Heart left ventricle (tissue), 16 donors: ENCODE measurements around the gene TMEM253. TPM values are rescaled to one million over a fixed set of nuclear protein-coding genes. Genes with fewer than 3 reads are reported as not detected.
A peak's percentile ranks its signal among the peaks of the same experiment; 100 is the strongest.

Experiments used
- ATAC-seq, 4 donors: fragments of 200-7000 bp; cut with Tn5 transposase; one replicate each; pipeline ENCODE4 v1.9.1; 2020 to 2022; ENCODE audit warnings: moderate library complexity in 4 of 4, mild to moderate bottlenecking in 3 of 4, moderate number of reproducible peaks in 1 of 4
- DNase-seq, 5 donors: peaks; one replicate each; pipeline ENCODE4 v3.0.0-alpha.2; 2020
- H3K27ac ChIP-seq, 12 donors: fragments of 200-600 bp; sonication (generic) in 4 of 12; one replicate each; pipeline versions ENCODE4 v1.5.0 to v1.8.0; 2016 to 2022; ENCODE audit warnings: mild to moderate bottlenecking in 2 of 12
- H3K27me3 ChIP-seq, 9 donors: fragments of 200-600 bp; sonication (generic) in 2 of 9; one replicate each; pipeline versions ENCODE4 v1.5.1 to v1.8.0; 2016 to 2022; ENCODE audit warnings: mild to moderate bottlenecking in 3 of 9
- H3K36me3 ChIP-seq, 9 donors: fragments of 200-600 bp; sonication (generic) in 2 of 9; one replicate each; pipeline versions ENCODE4 v1.5.0 to v1.8.0; 2018 to 2022; ENCODE audit warnings: mild to moderate bottlenecking in 2 of 9
- H3K4me1 ChIP-seq, 12 donors: fragments of 200-600 bp; sonication (generic) in 4 of 12; one replicate each; pipeline versions ENCODE4 v1.5.0 to v1.8.0; 2016 to 2022; ENCODE audit warnings: mild to moderate bottlenecking in 3 of 12
- H3K4me3 ChIP-seq, 12 donors: fragments of 200-600 bp; sonication (generic) in 4 of 12; one replicate each; pipeline versions ENCODE4 v1.5.0 to v1.8.0; 2017 to 2022; ENCODE audit warnings: mild to moderate bottlenecking in 9 of 12, moderate library complexity in 4 of 12
- H3K9me3 ChIP-seq, 12 donors: fragments of 200-600 bp; sonication (generic) in 4 of 12; one replicate each; pipeline versions ENCODE4 v1.5.0 to v1.8.0; 2016 to 2022; ENCODE audit warnings: mild to moderate bottlenecking in 1 of 12
- CTCF ChIP-seq, 12 donors: fragments of 200-600 bp; sonication (generic) in 4 of 12; IDR thresholded peaks; one replicate each; pipeline versions ENCODE4 v1.5.0 to v1.8.0; 2018 to 2022; ENCODE audit warnings: antibody characterized with exemption in 12 of 12, mild to moderate bottlenecking in 5 of 12
- POLR2A ChIP-seq, 2 donors: fragments of 450-650 bp; IDR thresholded peaks; one replicate each; pipeline ENCODE4 v1.6.1; 2017; ENCODE audit warnings: antibody characterized with exemption in 2 of 2, mild to moderate bottlenecking in 2 of 2, moderate library complexity in 2 of 2
- WGBS, 4 donors: extraction: QIAGEN DNeasy Blood & Tissue Kit in 2 of 4; methylation state at CpG; one replicate each; pipeline versions ENCODE4 v1.1.5 to v1.1.7; 2013 to 2018; 5-methylcytosine and 5-hydroxymethylcytosine counted together
- intact Hi-C, 10 donors: fragments of 100-400 bp; cut with DNase I; formaldehyde crosslinking; loops; one replicate each; pipeline versions ENCODE4 v1.11.1 to v1.14.2; 2022
- polyA plus RNA-seq, 2 donors: library from polyadenylated mRNA; stranded (reverse); fragments of 200-250 nt; gene quantifications; one replicate each; pipeline ENCODE4 v1.2.3, GENCODE V29; 2013
- total RNA-seq, 9 donors: library from RNA; depleted of rRNA in 2 of 9; stranded (reverse); fragments of >200 nt in 2 of 9; fragmentation: NEBNext Ultra II Directional in 3 of 9; extraction: Animal tissue kit (Norgen Biotek cat#: 25700) in 3 of 9; gene quantifications; one replicate each; pipeline versions ENCODE4 v1.1.0 to v1.2.4, GENCODE V29; 2016 to 2023
- donor health status: ischemic (EF 13 %, LVEDD 7.1; RV severe dilation, severe dysfunction).
- donor health status: healthy with polysubstance abuse.
- donor health status: DM: no; HTN: yes; CAD: no.
- donor health status: DM: no; HTN: no; CAD: no.
- donor health status: ischemic (EF 25% LVEDD 6.9; RV normal size, moderate dysfunction).
- donor health status: ischemic (EF 25% LVEDD 5.7; RV mildly dilated, moderate dysfunction).
- donor health status: healthy.
- donor health status: DM: yes; HTN: yes; CAD: no.
- donor health status: ischemic (EF 35%, LVEDD 5.7; RV mildly dilated, moderate dysfunction).
- donor health status: nonischemic (EF 11% LVEDD 7.7; RV severe dilation, severe dysfunction).
- donor health status: DM: yes; HTN: yes; CAD: no.
- donor health status: PGD.
- donor health status: ischemic (EF 29% LVEDD 5.4; RV normal size, mild dysfunction).
- donor health status: nonischemic (EF 23%, LVEDD 6.1; RV moderate dilation, normal function).

The TMEM253 gene
- total and polyA plus RNA-seq, 11 donors: 0.19 to 0.79 (median 0.36) TPM; not detected in 3

- Histone ChIP-seq H3K9me3 (no peaks in the 10 kb centered on the region), H3K4me3 (no peak overlapping the region), H3K36me3 (peaks cover 0 to 76% (median 73%) of the 10 kb centered on the region in 9 donors), H3K27ac (no peak overlapping the region), H3K27me3 (no peaks in the 10 kb centered on the region), H3K4me1 (peaks cover 0 to 28% (median 7%) of the 10 kb centered on the region in 12 donors)
- ATAC-seq (no peak), DNase-seq (peak in 1 of 5 donors; percentile 74)
- TF ChIP-seq POLR2A (IDR thresholded peaks at IDR 0.05) (no peak), CTCF (IDR thresholded peaks at IDR 0.05) (peak; percentile 20 to 54 (median 42))
- 84 to 92% (median 90%) methylated on average over 29 to 45 of the region's 45 CpGs for WGBS, 4 donors
- intact Hi-C loops: loop anchor here in 8 of 10 donors (1.0 to 10.0 kb wide), 7 partner anchors 18 to 476 kb away; no protein-coding TSS in a partner anchor
Measured at GRCh38 chr14:21090194-21090939, 10.5 kb upstream of the TMEM253 start.

- WGBS, 4 donors: 89 to 94% (median 92%) methylated on average over 32 to 45 of the region's 45 CpGs
- Histone ChIP-seq H3K36me3 (peaks cover 0 to 69% (median 65%) of the 10 kb centered on the region in 9 donors), H3K27me3 (no peaks in the 10 kb centered on the region), H3K4me3 (no peak overlapping the region), H3K27ac (no peak overlapping the region), H3K4me1 (peaks cover 0 to 26% (median 7%) of the 10 kb centered on the region in 12 donors), H3K9me3 (no peaks in the 10 kb centered on the region)
- TF ChIP-seq POLR2A (IDR thresholded peaks at IDR 0.05) (no peak), CTCF (IDR thresholded peaks at IDR 0.05) (no peak)
- DNase-seq (no peak), ATAC-seq (no peak)
- intact Hi-C loops: loop anchor here in 8 of 10 donors (1.0 to 10.0 kb wide), 7 partner anchors 18 to 476 kb away; no protein-coding TSS in a partner anchor
Measured at GRCh38 chr14:21090940-21091663, 9.8 kb upstream of the TMEM253 start.

GRCh38 chr14:21091821-21092272 is 9.0 kb upstream of the TMEM253 start:
- DNase-seq: no peak
- peaks cover 0 to 62% (median 58%) of the 10 kb centered on the region in 9 donors for H3K36me3 ChIP-seq
- intact Hi-C loops: loop anchor here in 9 of 10 donors (1.0 to 10.0 kb wide), 12 partner anchors 12 to 477 kb away; partner anchors contain the start of gene ARHGEF40 (in 1 of the 9)

GRCh38 chr14:21092273-21093011 is 8.4 kb upstream of the TMEM253 start:
- intact Hi-C loops: loop anchor here in 9 of 10 donors (1.0 to 10.0 kb wide), 12 partner anchors 12 to 478 kb away; partner anchors contain the start of gene ARHGEF40 (in 2 of the 9)
- DNase-seq (peak; percentile 81 to 95 (median 86)), ATAC-seq (peak; percentile 43 to 87 (median 76))
- Histone ChIP-seq H3K9me3 (no peaks in the 10 kb centered on the region), H3K36me3 (peaks cover 0 to 58% (median 55%) of the 10 kb centered on the region in 9 donors), H3K27me3 (no peaks in the 10 kb centered on the region), H3K4me1 (peaks cover 0 to 34% (median 11%) of the 10 kb centered on the region in 12 donors), H3K27ac (peak overlapping the region in 2 of 12 donors; percentile 21 to 24), H3K4me3 (peak overlapping the region in 1 of 12 donors; percentile 3)
- 38 to 49% (median 45%) methylated on average over 37 to 59 of the region's 59 CpGs for WGBS, 4 donors
- TF ChIP-seq POLR2A (IDR thresholded peaks at IDR 0.05) (peak in 1 of 2 donors; percentile 22), CTCF (IDR thresholded peaks at IDR 0.05) (peak in 11 of 12 donors; percentile 99 to 100 (median 100))

More at GRCh38 chr14:21091821-21092272, 9.0 kb upstream of the TMEM253 start:
- no peak for TF ChIP-seq POLR2A (IDR thresholded peaks at IDR 0.05)
- peak in 2 of 4 donors; percentile 4 to 8 for ATAC-seq
- no peaks in the 10 kb centered on the region for H3K27me3 ChIP-seq
- H3K9me3 ChIP-seq: no peaks in the 10 kb centered on the region
- peak overlapping the region in 2 of 12 donors; percentile 21 to 24 for H3K27ac ChIP-seq
- 93 to 94% (median 94%) methylated on average over 20 to 42 of the region's 42 CpGs for WGBS, 4 donors
- H3K4me3 ChIP-seq: no peak overlapping the region
- H3K4me1 ChIP-seq: peaks cover 0 to 31% (median 10%) of the 10 kb centered on the region in 12 donors
